DOHH2 (cell line): ENCODE results near the gene GPATCH4.
"Not testable (repeated sequence)": the region's sequence is repeated elsewhere in the genome, so short reads cannot be mapped to it uniquely, and the experiment has no call there.

Experiments used
- CTCF ChIP-seq: fragments of 200-600 bp; sonication (generic); IDR thresholded peaks from one replicate; pipeline ENCODE4 v1.5.1; 2014; ENCODE audit warnings: antibody characterized with exemption, mild to moderate bottlenecking, low read depth, low read length; ENCODE audit not compliant: poor library complexity, severe bottlenecking
- EZH2phosphoT487 ChIP-seq: fragments of 200-600 bp; sonication (generic); IDR thresholded peaks from 2 replicates; pipeline ENCODE4 v1.6.1; 2017; ENCODE audit warnings: borderline replicate concordance, mild to moderate bottlenecking, antibody characterized with exemption, low read length, moderate library complexity, mixed read lengths

DNA sequence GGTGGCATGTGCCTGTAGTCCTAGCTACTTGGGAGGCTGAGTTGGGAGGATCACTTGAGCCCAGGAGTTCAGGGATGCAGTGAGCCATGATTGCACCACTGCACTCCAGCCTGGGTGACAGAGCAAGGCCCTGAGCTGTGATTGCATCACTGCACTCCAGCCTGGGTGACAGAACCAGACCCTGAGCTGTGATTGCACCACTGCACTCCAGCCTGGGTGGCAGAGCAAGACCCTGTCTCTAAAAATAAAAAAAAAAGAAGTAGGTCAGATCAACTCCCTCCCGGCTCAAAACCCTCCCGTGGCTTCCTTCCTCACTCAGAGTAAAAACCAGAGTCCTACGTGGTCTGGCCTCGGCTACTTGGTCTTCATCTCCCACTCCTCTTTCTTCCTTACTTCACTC lies 48.3 kb downstream of the GPATCH4 start:
- not testable (repeated sequence) for TF ChIP-seq CTCF, EZH2phosphoT487
